Activated naive CD8-positive, alpha-beta T cell treated with anti-CD3 and anti-CD28 coated beads, Interleukin-2, amount 50 U/mL, for 16 hours (primary cell): Measurements from ENCODE around the gene FBXO8.

ENCODE experiments used
- DNase-seq: peaks from one replicate; pipeline ENCODE4 v3.0.0-alpha.2; 2020; ENCODE audit warnings: low read depth, low spot score

FBXO8 gene

GRCh38 chr4:174210354-174210753, 73.1 kb downstream of the FBXO8 start:
- no peak for DNase-seq

GRCh38 chr4:174209341-174209740, 74.1 kb downstream of the FBXO8 start:
- DNase-seq = no peak

- no peak for DNase-seq
Observed at GRCh38 chr4:174207367-174207766, 76.1 kb downstream of the FBXO8 start.

GRCh38 chr4:174204164-174204831, 79.2 kb downstream of the FBXO8 start:
- DNase-seq = no peak

- DNase-seq = no peak
Observed at GRCh38 chr4:174201871-174202270, 81.6 kb downstream of the FBXO8 start.

- no peak for DNase-seq
Observed at GRCh38 chr4:174199735-174200134, 83.7 kb downstream of the FBXO8 start.

- DNase-seq = no peak
Observed at GRCh38 chr4:174198828-174199227, 84.6 kb downstream of the FBXO8 start.

GRCh38 chr4:174198396-174198795, 85.1 kb downstream of the FBXO8 start:
- DNase-seq = no peak

GRCh38 chr4:174193438-174194374, 89.8 kb downstream of the FBXO8 start:
- DNase-seq = no peak

GRCh38 chr4:174192943-174193342, 90.5 kb downstream of the FBXO8 start:
- DNase-seq = no peak

GRCh38 chr4:174190832-174191500, 92.5 kb downstream of the FBXO8 start:
- DNase-seq = no peak

- no peak for DNase-seq
Observed at GRCh38 chr4:174189392-174190015, 94.0 kb downstream of the FBXO8 start.
